Stomach (tissue), 9 donors: Measurements from ENCODE around the gene BRMS1. TPM values are rescaled to one million over a fixed set of nuclear protein-coding genes. Genes with fewer than 3 reads are reported as not detected.

Experiments used
- DNase-seq, 2 donors: peaks; one replicate each; pipeline versions ENCODE4 v3.0.0 to v3.0.0-alpha.2; 2013 to 2019
- H3K27ac ChIP-seq, 5 donors: fragments of 200-600 bp in 4 of 5; sonication (generic) in 4 of 5; one replicate each; pipeline ENCODE4 v1.5.1; 2013 to 2019; ENCODE audit warnings: mild to moderate bottlenecking in 1 of 5, moderate library complexity in 1 of 5
- H3K27me3 ChIP-seq, 3 donors: fragments of 200-600 bp; sonication (generic); one replicate each; pipeline ENCODE4 v1.5.1; 2017 to 2019; ENCODE audit warnings: mixed run types in 1 of 3
- H3K36me3 ChIP-seq, 4 donors: fragments of 200-600 bp; sonication (generic); 1 replicate in 3 of 4; 2 replicates in 1 of 4; pipeline ENCODE4 v1.5.1; 2016 to 2019
- H3K4me1 ChIP-seq, 4 donors: fragments of 200-600 bp; sonication (generic); one replicate each; pipeline ENCODE4 v1.5.1; 2016 to 2019
- H3K4me3 ChIP-seq, 4 donors: fragments of 200-600 bp; sonication (generic) in 3 of 4; one replicate each; pipeline ENCODE4 v1.5.1; 2016 to 2019; ENCODE audit warnings: mild to moderate bottlenecking in 1 of 4
- H3K9me3 ChIP-seq, 4 donors: fragments of 200-600 bp; sonication (generic); one replicate each; pipeline ENCODE4 v1.5.1; 2016 to 2019
- EP300 ChIP-seq: sonication (generic); formaldehyde crosslinking; IDR thresholded peaks from one replicate; pipeline ENCODE4 v1.6.1; 2017; ENCODE audit warnings: antibody characterized with exemption
- POLR2A ChIP-seq, 4 donors: fragments of 450-650 bp; IDR thresholded peaks; one replicate each; pipeline ENCODE4 v1.6.1; 2016; ENCODE audit warnings: antibody characterized with exemption in 4 of 4, control low read depth in 2 of 4, mild to moderate bottlenecking in 1 of 4, moderate library complexity in 1 of 4
- POLR2AphosphoS5 ChIP-seq, 3 donors: sonication (generic); formaldehyde crosslinking; IDR thresholded peaks; one replicate each; pipeline ENCODE4 v1.6.1; 2016; ENCODE audit warnings: antibody characterized with exemption in 3 of 3
- WGBS, 5 donors: extraction: QIAGEN DNeasy Blood & Tissue Kit in 3 of 5; methylation state at CpG; one replicate each; pipeline versions ENCODE4 v1.1.5 to v1.1.7; 2013 to 2018; 5-methylcytosine and 5-hydroxymethylcytosine counted together
- intact Hi-C: fragments of 100-400 bp; cut with DNase I; formaldehyde crosslinking; loops from one replicate; pipeline ENCODE4 v1.15.1; 2023; ENCODE audit warnings: low total_unique reads
- polyA plus RNA-seq, 3 donors: library from polyadenylated mRNA; stranded (reverse); fragments of 200-250 nt; gene quantifications; one replicate each; pipeline ENCODE4 v1.2.3, GENCODE V29; 2013
- total RNA-seq, 5 donors: library from RNA; depleted of rRNA; stranded (reverse); fragments of >200 nt; gene quantifications; one replicate each; pipeline versions ENCODE4 v1.1.0 to v1.2.3, GENCODE V29; 2014 to 2016
- TF ChIP-seq, protein P1 (sequence below), 7 experiments: fragments of 450-650 bp in 4 of 7; fragments of 200-600 bp in 3 of 7; sonication (generic) in 3 of 7; IDR thresholded peaks; one replicate each; pipeline ENCODE4 v1.5.1; 2016 to 2019; ENCODE audit warnings: antibody characterized with exemption in 7 of 7, control low read depth in 2 of 7, mild to moderate bottlenecking in 1 of 7
- donor health status: healthy with polysubstance abuse.
- donor health status: Bipolar disorder and iron deficiency.
- donor health status: healthy.

Gene BRMS1
- total and polyA plus RNA-seq, 8 donors = 14.6 to 105 (median 62.1) TPM

- DNase-seq = peak; percentile 41 to 60
- TF ChIP-seq POLR2A (IDR thresholded peaks at IDR 0.05) (no peak), EP300 (no peak), POLR2AphosphoS5 (IDR thresholded peaks at IDR 0.05) (no peak)
- TF ChIP-seq, protein P1, sequence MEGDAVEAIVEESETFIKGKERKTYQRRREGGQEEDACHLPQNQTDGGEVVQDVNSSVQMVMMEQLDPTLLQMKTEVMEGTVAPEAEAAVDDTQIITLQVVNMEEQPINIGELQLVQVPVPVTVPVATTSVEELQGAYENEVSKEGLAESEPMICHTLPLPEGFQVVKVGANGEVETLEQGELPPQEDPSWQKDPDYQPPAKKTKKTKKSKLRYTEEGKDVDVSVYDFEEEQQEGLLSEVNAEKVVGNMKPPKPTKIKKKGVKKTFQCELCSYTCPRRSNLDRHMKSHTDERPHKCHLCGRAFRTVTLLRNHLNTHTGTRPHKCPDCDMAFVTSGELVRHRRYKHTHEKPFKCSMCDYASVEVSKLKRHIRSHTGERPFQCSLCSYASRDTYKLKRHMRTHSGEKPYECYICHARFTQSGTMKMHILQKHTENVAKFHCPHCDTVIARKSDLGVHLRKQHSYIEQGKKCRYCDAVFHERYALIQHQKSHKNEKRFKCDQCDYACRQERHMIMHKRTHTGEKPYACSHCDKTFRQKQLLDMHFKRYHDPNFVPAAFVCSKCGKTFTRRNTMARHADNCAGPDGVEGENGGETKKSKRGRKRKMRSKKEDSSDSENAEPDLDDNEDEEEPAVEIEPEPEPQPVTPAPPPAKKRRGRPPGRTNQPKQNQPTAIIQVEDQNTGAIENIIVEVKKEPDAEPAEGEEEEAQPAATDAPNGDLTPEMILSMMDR (IDR thresholded peaks at IDR 0.05) = no peak
- peak overlapping the region; percentile 78 to 96 (median 94) for H3K27ac ChIP-seq
- intact Hi-C loops = no loop called here
- H3K36me3 ChIP-seq = peaks cover 7 to 12% (median 10%) of the 10 kb centered on the region in 4 donors
- no peaks in the 10 kb centered on the region for H3K27me3 ChIP-seq
- 13 to 47% (median 20%) methylated on average over 34 to 68 of the region's 68 CpGs for WGBS, 5 donors
- H3K4me3 ChIP-seq = peak overlapping the region; percentile 55 to 87 (median 82)
- no peaks in the 10 kb centered on the region for H3K9me3 ChIP-seq
- peaks cover 37 to 69% (median 57%) of the 10 kb centered on the region in 4 donors for H3K4me1 ChIP-seq
These were observed 1.8 kb upstream of the BRMS1 start for GRCh38 chr11:66346476-66347424.

DNA sequence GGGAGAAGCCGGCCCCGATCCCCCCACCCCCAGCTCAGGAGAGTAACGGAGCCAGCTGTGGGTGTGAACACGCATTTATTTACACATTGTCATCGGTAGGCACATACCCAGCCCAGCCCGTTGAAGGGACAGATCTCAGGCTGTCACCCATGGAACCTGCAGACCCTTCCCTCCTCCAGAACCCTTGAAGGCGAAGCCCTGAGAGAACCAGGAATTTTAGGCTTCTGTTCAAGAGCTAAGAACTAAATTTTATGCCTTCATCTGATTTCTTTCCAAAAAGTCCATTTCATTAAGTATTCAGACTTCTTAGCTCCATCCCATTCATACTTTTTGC is 379 bp upstream of the BRMS1 start:
- intact Hi-C loops = no loop called here
- 1 to 9% (median 2%) methylated on average over 4 to 7 of the region's 7 CpGs for WGBS, 5 donors
- Histone ChIP-seq H3K4me1 (peaks cover 37 to 69% (median 53%) of the 10 kb centered on the region in 4 donors), H3K9me3 (no peaks in the 10 kb centered on the region), H3K27me3 (no peaks in the 10 kb centered on the region), H3K4me3 (peak overlapping the region; percentile 72 to 87 (median 82)), H3K27ac (peak overlapping the region; percentile 74 to 94 (median 91)), H3K36me3 (peaks cover 22 to 27% (median 25%) of the 10 kb centered on the region in 4 donors)
- DNase-seq = no peak
- TF ChIP-seq, protein P1 (IDR thresholded peaks at IDR 0.05) = no peak
- TF ChIP-seq POLR2AphosphoS5 (IDR thresholded peaks at IDR 0.05) (no peak), EP300 (no peak), POLR2A (IDR thresholded peaks at IDR 0.05) (no peak)

DNA sequence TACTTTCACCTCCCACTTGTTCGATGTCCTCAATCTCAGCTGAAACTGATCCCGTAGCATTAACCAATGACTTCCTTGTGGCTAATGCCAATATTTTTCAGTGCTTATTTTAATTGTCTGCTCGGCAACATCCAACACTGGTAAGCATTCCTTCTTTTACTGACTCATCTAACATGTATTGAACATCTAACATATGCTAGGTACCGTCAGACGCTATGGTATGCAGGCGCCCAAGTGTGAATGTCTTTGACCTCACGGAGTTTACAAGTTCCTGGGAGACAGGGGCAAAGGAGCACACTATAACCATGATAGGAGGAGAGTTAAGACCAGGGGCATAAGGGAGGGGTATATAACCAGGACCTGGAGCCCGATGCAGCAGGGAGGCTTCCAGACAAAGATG is 1.7 kb downstream of the BRMS1 start:
- Histone ChIP-seq H3K27ac (no peak overlapping the region), H3K4me1 (peaks cover 34 to 48% (median 41%) of the 10 kb centered on the region in 4 donors), H3K27me3 (no peaks in the 10 kb centered on the region), H3K36me3 (peaks cover 41 to 48% (median 46%) of the 10 kb centered on the region in 4 donors), H3K4me3 (no peak overlapping the region), H3K9me3 (no peaks in the 10 kb centered on the region)
- no peak for DNase-seq
- TF ChIP-seq, protein P1 (IDR thresholded peaks at IDR 0.05) = no peak
- TF ChIP-seq POLR2AphosphoS5 (IDR thresholded peaks at IDR 0.05) (no peak), EP300 (no peak), POLR2A (IDR thresholded peaks at IDR 0.05) (no peak)
- WGBS, 5 donors = 89 to 93% (median 90%) methylated on average over 8 of the region's 8 CpGs
- intact Hi-C loops = no loop called here

DNA sequence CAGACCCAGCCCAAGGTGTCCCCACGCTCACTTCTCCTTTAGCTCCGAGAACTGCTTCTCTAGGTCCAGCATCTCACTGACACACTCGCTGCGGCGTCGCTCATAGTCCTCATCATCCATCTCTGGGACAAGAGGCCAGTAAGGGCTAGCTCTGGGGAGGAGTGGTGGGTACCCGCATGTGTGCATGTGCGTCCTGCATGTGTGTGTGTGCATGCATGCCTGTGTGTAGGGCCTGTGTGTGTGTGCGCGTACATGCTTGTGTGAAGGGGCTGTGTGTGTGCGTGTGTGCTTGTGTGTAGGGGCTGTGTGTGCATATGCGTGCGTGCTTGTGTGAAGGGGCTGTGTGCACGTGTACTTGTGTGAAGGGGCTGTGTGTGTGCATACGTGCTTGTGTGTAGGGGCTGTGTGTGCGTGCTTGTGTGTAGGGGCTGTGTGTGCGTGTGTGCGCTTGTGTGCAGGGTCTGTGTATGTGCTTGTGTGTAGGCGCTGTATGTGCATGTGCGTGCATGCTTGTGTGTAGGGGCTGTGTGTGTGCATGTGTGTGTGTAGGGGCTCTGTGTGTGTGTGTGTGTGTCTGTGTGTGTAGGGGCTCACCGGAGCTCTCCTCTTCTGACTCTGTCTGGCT is 3.3 kb downstream of the BRMS1 start:
- no peak for DNase-seq
- Histone ChIP-seq H3K9me3 (no peaks in the 10 kb centered on the region), H3K4me3 (no peak overlapping the region), H3K27ac (no peak overlapping the region), H3K27me3 (no peaks in the 10 kb centered on the region), H3K4me1 (peaks cover 37 to 49% (median 43%) of the 10 kb centered on the region in 4 donors), H3K36me3 (peaks cover 48 to 60% (median 58%) of the 10 kb centered on the region in 4 donors)
- WGBS, 5 donors = 89 to 97% (median 95%) methylated on average over 21 of the region's 21 CpGs
- intact Hi-C loops = no loop called here
- TF ChIP-seq EP300 (no peak), POLR2A (IDR thresholded peaks at IDR 0.05) (no peak), POLR2AphosphoS5 (IDR thresholded peaks at IDR 0.05) (no peak)
- TF ChIP-seq, protein P1 (IDR thresholded peaks at IDR 0.05) = no peak
